ENCODE data around the gene EPB41L3. TPM values are rescaled to one million over a fixed set of nuclear protein-coding genes. Genes with fewer than 3 reads are reported as not detected.

EPB41L3 gene
- total RNA-seq, 1 experiment from 2014 or later, result 16.1 TPM

GRCh38 chr18:5556310-5556974, 12.6 kb upstream of the EPB41L3 start:
- no peak overlapping the region for H3K56ac ChIP-seq (ENCODE audit: insufficient read length, low read depth, low read length)
- no peak overlapping the region for H4K91ac ChIP-seq (ENCODE audit: insufficient read length, low read depth, low read length)
- no peak overlapping the region for H3K27ac Mint-ChIP-seq
- peaks cover 2% of the 10 kb centered on the region; the same call in 1 of the 2 replicates for H3K27me3 Mint-ChIP-seq (ENCODE audit: low read depth)
- H2AFZ ChIP-seq (ENCODE audit: low read length), result no peak overlapping the region
- H3K23me2 ChIP-seq (ENCODE audit: insufficient read length, low read depth, low read length, poor library complexity, severe bottlenecking), result no peaks in the 10 kb centered on the region
- H3K18ac ChIP-seq (ENCODE audit: insufficient read length, low read depth, low read length), result no peak overlapping the region
- no peak overlapping the region for H3K27ac ChIP-seq (ENCODE audit: insufficient read length, low read depth, low read length)
- no CpG with 5 or more reads among the region's 8 CpGs for WGBS (ENCODE audit: extremely low coverage, insufficient read length, low lambda C conversion rate)
- H2BK12ac ChIP-seq (ENCODE audit: insufficient read length, low read depth, low read length), result no peak overlapping the region
- no peaks in the 10 kb centered on the region for H3K9me3 ChIP-seq (ENCODE audit: control insufficient read depth, low read depth, low read length)
- no peaks in the 10 kb centered on the region for H3K79me1 ChIP-seq (ENCODE audit: insufficient read depth, low read depth, low read length, poor library complexity, severe bottlenecking)
- no peaks in the 10 kb centered on the region for H3K27me3 ChIP-seq (ENCODE audit: insufficient read depth, low read length)
- H3K14ac ChIP-seq (ENCODE audit: insufficient read depth, low read length), result no peak overlapping the region
- no peak overlapping the region for H3K4ac ChIP-seq (ENCODE audit: low read depth, low read length)
- H2BK120ac ChIP-seq (ENCODE audit: low read depth, low read length, poor library complexity, severe bottlenecking), result no peak overlapping the region
- H2BK15ac ChIP-seq (ENCODE audit: low read depth, low read length), result no peak overlapping the region
- H3T11ph ChIP-seq (ENCODE audit: low read length), result no peak overlapping the region
- no peak overlapping the region for H3K4me3 Mint-ChIP-seq
- peaks cover 5 to 9% of the 10 kb centered on the region in 2 experiments; a peak in 3 of 4 replicates for H3K4me1 Mint-ChIP-seq
- no peak overlapping the region for H4K8ac ChIP-seq (replicated peaks; ENCODE audit: insufficient read length, low read depth, low read length)
- DNase-seq, result no peak
- no peaks in the 10 kb centered on the region for H4K20me1 ChIP-seq (ENCODE audit: control insufficient read depth, insufficient read depth, insufficient read length)
- no peaks in the 10 kb centered on the region for H3K4me1 ChIP-seq (ENCODE audit: insufficient read depth, low read length)
- H3K9ac ChIP-seq (ENCODE audit: extremely low read depth, insufficient read length, low read length), result no peak overlapping the region
- H3K36me3 Mint-ChIP-seq (ENCODE audit: insufficient read depth in 1 of 3, low read depth in 3 of 3), result no peaks in the 10 kb centered on the region
- H4K5ac ChIP-seq (ENCODE audit: insufficient read length, low read depth, low read length), result no peak overlapping the region
- TF ChIP-seq CTCF (conservative IDR thresholded peaks at IDR 0.05), result no peak
- no peak overlapping the region for H2BK5ac ChIP-seq (ENCODE audit: insufficient read length, low read length)
- H2AK5ac ChIP-seq (ENCODE audit: insufficient read length, low read length), result no peak overlapping the region
- no peak overlapping the region for H2BK20ac ChIP-seq (ENCODE audit: low read depth, low read length, poor library complexity, severe bottlenecking)
- H3K79me2 ChIP-seq (ENCODE audit: insufficient read depth, low read length), result no peaks in the 10 kb centered on the region
- H3K23ac ChIP-seq (ENCODE audit: insufficient read length, low read depth, low read length), result no peak overlapping the region
- H3K4me2 ChIP-seq (ENCODE audit: insufficient read depth, insufficient read length, low read length), result no peak overlapping the region
- no peaks in the 10 kb centered on the region for H3K9me3 Mint-ChIP-seq

Data from H9 (cell line).